DMS79 treated with DMSO at 0.1 percent for 48 hours (cell line): ENCODE measurements around the gene IGF1R.
"Not testable (repeated sequence)": the region's sequence is repeated elsewhere in the genome, so short reads cannot be mapped to it uniquely, and the experiment has no call there.

ENCODE experiments used
- DNase-seq: peaks from one replicate; lab custom pipeline; 2025; lab: John Stamatoyannopoulos, UW

The IGF1R gene

GRCh38 chr15:99002226-99002625 is 353.9 kb downstream of the IGF1R start:
- no peak for DNase-seq

GRCh38 chr15:99003317-99003716 is 355.0 kb downstream of the IGF1R start:
- not testable (repeated sequence) for DNase-seq

GRCh38 chr15:99004998-99005974 is 356.9 kb downstream of the IGF1R start:
- not testable (repeated sequence) for DNase-seq

- DNase-seq, result no peak
These were observed 357.8 kb downstream of the IGF1R start for GRCh38 chr15:99006146-99006545.

- DNase-seq, result no peak
These were observed 358.7 kb downstream of the IGF1R start for GRCh38 chr15:99006904-99007495.

GRCh38 chr15:99009741-99010330 is 361.5 kb downstream of the IGF1R start:
- DNase-seq, result no peak

- no peak for DNase-seq
These were observed 362.4 kb downstream of the IGF1R start for GRCh38 chr15:99010768-99011167.
